Sigmoid colon (tissue), 4 donors: ENCODE measurements around the gene FCN1.

Experiments used
- CTCF ChIP-seq, 4 experiments: fragments of 450-650 bp in 3 of 4; fragments of 200-600 bp in 1 of 4; IDR thresholded peaks; one replicate each; pipeline ENCODE4 v1.5.1; 2016 to 2019; ENCODE audit warnings: antibody characterized with exemption in 4 of 4, mild to moderate bottlenecking in 3 of 4, moderate library complexity in 2 of 4
- EP300 ChIP-seq, 4 donors: sonication (generic); formaldehyde crosslinking; IDR thresholded peaks; one replicate each; pipeline ENCODE4 v1.6.1; 2017; ENCODE audit warnings: antibody characterized with exemption in 4 of 4
- POLR2A ChIP-seq, 2 donors: fragments of 450-650 bp; IDR thresholded peaks; one replicate each; pipeline ENCODE4 v1.6.1; 2016; ENCODE audit warnings: antibody characterized with exemption in 2 of 2, mild to moderate bottlenecking in 2 of 2, moderate library complexity in 2 of 2
- POLR2AphosphoS5 ChIP-seq, 4 donors: sonication (generic); formaldehyde crosslinking; IDR thresholded peaks; one replicate each; pipeline ENCODE4 v1.6.1; 2017; ENCODE audit warnings: antibody characterized with exemption in 4 of 4

GRCh38 chr9:134863306-134863902, 54.3 kb downstream of the FCN1 start:
- TF ChIP-seq CTCF (IDR thresholded peaks at IDR 0.05) (no peak), POLR2A (IDR thresholded peaks at IDR 0.05) (no peak), POLR2AphosphoS5 (IDR thresholded peaks at IDR 0.05) (no peak), EP300 (IDR thresholded peaks at IDR 0.05) (no peak)
